Measurements from ENCODE around the gene AGGF1.
"Not testable (repeated sequence)": the region's sequence is repeated elsewhere in the genome, so short reads cannot be mapped to it uniquely, and the experiment has no call there.

AGGF1 gene

DNA sequence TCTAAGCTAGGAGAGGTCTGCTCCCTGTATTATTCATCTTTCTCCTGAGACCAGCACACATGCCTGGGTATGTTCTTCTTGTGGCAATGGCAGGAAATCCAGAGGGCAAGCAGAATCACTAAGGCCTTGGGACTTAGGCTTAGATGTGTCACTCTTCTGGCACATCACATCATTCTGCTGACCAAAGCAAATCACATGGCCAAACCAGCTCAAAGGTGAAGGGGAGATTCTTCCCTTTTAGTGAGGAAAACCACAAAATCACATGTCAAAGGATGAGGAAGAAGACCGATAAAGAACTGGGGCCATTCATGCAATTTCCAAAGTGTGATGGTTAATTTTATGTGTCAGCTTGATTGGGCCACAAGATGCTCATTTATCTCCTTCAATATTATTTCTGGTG is 5.7 kb upstream of the AGGF1 start:
- DNase-seq, result no peak

GRCh38 chr5:77028631-77029375 is 1.4 kb upstream of the AGGF1 start:
- DNase-seq, result no peak

- DNase-seq, result no peak
These were observed 773 bp upstream of the AGGF1 start for GRCh38 chr5:77029376-77029885.

- no peak for DNase-seq
These were observed 1.7 kb downstream of the AGGF1 start for GRCh38 chr5:77031891-77032290.

- DNase-seq, result no peak
These were observed 2.4 kb downstream of the AGGF1 start for GRCh38 chr5:77032635-77033034.

- no peak for DNase-seq
These were observed 3.1 kb downstream of the AGGF1 start for GRCh38 chr5:77033338-77033737.

GRCh38 chr5:77035950-77036349 is 5.7 kb downstream of the AGGF1 start:
- DNase-seq, result no peak

DNA sequence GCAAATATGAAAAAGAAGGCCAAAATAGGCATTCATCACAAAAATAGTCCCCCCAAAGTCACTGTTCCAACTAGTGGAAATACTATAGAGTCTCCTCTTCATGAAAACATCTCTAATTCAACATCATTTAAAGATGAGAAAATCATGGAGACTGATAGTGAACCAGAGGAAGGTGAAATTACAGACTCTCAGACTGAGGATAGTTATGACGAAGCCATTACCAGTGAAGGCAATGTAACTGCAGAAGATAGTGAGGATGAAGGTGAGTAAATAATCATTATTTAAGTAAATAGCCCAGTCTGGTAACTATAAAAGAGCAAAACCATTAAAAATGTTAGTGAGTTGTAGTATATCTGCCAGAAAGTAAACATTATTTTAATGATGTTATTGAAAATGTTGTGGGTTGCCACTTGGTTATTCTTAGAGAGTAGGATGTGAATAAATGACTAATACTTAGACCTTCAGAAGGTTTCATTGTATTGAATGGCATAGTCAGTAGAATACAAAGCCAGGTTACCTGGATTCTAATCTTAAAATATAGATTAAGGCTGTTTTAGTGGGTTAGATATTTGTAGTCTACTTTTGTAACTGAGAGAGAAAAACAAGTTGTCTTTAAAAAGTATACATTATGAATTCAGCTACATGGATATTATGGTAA is 16.3 kb downstream of the AGGF1 start:
- DNase-seq, result no peak

- DNase-seq, result no peak
These were observed 33.8 kb downstream of the AGGF1 start for GRCh38 chr5:77064040-77064439.

DNA sequence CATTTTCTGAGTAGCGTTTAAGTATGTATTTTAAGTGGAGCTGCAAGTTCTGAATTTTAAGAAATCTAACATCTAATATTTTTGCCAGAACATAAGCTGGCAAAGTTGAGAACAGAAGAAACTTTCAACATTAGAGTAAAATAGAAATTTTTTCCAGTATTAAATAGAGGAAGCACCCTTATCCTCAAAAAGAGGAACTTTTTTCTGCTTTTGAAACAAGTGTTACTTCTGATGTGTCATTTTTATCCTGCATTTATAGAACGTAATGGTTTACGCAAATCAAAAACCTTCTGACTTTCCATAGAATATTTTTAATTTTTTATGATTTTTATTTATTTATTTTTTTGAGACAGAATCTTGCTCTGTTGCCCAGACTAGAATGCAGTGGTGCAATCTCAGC is 35.1 kb downstream of the AGGF1 start:
- no peak for DNase-seq

- no peak for DNase-seq
These were observed 36.0 kb downstream of the AGGF1 start for GRCh38 chr5:77066184-77066583.

DNA sequence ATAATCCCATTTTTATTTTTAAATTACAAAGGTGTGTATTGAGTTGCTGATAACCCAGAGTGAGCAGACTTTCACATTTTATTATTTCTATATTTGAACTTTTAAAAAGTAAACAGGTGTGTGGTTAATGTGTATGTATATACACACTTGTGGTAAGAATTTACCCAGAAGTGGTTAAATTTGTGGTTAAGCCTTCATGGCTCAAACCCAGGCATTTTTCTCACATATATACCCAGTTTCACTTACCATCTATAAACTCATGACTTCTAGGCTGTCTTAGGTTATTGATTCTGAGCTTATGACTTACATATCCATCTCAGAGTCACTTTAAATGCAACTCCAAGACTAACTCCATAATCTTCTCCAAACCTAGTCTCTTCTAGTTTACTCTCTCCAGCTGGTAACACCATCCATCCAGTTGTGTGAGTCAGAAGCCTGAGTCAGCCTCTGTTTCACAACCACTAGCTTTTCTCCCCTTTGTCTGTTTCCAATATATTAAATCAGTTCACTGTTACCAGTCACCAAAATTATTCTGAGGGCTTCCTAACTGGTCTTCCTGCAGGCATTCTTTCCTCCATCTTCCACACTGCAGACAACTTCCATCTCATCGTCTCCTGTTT is 36.7 kb downstream of the AGGF1 start:
- peak; percentile 83 for DNase-seq

DNA sequence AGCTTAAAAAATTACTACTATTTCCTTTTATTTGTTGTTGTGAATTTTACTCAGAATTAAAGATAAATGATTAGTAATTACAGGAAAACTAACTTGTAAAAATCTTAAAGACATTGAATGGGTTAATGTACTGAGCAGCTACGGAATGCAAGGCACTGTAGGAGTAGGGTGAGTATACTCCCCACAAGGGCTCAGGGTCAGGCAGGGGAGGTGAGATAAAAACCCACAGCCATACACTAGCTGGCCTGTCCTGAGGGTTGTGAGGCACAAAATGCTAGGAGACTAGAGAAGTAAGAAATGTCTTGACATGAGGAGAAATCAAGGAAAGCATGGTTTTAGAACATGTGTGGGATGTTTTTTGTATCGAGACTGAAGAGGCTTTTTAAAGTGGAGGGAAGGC is 43.5 kb downstream of the AGGF1 start:
- peak; percentile 4 for DNase-seq

DNA sequence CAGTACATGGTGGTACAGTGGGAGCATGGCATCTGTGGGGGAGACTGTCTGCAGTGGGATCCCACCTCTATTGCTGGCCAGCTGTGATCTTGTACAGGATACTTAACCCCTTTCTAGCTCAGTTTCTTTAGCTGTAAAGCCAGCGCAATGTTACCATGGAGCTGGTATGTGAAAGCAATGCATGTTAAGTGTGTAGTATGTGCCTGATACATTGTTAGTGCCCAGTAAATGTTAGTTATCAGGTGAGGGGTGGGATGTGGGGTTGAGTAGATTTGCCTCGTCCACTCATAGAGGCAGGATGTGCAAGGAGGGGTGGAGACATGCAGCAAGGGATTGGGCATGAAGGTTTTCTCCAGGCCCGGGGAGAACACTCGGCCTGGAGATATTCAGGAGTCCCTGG is 44.5 kb downstream of the AGGF1 start:
- DNase-seq, result no peak

DNA sequence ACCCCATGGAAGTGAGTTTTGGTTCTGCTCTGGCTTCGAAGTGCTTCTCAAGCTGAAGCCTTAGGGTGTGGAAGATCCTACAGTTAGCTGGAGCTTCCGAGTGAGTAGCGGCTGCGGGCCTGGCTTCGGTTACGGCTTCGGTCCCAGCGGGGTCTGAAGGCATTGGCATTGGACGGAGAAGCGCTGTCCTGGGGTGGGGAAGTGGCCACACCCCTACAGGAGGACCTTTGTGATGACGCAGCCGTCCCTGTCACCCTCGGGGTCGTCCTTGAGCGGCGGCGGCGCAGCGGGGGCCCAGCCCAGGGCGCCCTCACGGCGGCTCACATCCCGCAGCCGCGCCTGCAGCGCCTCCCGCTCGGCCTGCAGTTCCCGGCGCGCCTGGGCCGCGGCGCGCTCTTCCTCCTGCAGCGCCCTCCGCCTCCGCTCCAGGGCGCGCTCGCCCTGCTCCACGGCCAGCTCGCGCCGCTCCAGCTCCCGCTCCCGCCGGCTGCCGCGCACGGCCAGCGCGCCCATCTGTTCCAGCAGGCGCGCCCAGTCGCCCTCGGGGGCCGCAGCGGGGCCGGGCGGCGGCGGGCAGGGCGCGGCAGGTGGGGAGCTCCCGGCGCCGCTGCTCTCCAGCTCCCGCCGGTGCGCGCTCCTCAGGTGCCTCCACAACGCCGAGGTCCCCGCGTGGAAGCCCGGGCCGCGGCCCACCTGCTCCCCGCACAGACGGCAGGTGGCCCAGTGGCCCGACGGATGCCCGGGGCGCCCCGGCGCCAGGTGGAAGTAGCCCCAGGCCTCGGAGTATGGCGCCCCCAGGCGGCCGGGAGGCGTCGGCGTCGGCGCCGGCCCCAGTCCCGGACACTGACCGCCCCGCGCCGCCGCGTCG is 47.0 kb downstream of the AGGF1 start:
- DNase-seq, result peak; percentile 40

DNA sequence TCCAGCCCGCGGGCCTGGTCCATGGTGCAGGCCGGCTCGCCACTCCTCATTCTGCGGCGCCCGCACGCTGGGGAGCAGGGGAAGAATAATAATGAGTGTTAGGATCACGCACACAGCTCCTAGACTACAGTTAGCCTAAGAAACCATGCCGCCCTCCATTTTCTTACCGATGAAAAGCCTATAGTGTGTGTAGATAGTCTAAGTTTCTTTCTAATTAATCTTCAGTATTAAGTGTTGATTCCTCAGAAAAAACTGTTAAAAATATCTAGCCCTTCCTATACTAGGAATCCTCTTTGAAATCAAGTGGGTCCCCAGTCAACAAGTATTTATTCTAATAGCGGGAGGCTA is 47.6 kb downstream of the AGGF1 start:
- no peak for DNase-seq

DNA sequence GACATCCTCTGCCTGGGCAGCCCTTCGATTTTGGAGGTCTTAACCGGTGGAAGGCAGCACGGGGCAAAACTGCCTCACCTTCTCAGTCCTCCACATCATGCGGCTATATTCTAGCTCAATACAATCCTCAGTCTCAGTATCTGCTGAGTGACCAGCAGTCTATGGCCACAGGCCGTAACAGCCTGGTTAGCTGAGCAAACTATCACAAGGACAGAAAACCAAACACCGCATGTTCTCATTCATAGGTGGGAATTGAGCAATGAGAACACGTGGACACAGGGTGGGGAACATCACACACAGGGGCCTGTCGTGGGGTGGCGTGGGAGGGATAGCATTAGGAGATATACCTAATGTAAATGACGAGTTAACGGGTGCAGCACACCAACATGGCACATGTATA is 50.3 kb downstream of the AGGF1 start:
- not testable (repeated sequence) for DNase-seq

- DNase-seq, result no peak
These were observed 50.7 kb downstream of the AGGF1 start for GRCh38 chr5:77080905-77081304.

DNA sequence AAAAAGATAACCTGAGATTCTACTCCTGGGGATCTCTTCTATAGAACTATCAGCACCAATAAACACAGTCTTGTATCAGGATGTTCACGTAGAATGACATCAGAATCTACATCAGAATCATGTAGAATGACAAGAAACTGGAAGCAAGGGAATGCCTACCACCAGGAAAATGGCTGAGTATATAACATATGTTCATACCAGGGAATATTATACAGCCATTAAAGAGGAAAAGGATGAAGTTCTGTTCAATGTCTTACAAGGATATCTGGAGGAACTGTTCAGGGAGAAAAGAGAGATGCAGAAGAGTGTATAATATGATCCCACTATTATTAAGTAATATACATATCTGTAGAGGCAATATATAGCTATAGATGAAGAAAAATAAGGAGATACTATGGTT is 52.1 kb downstream of the AGGF1 start:
- no peak for DNase-seq

- no peak for DNase-seq
These were observed 52.9 kb downstream of the AGGF1 start for GRCh38 chr5:77083088-77083487.

DNA sequence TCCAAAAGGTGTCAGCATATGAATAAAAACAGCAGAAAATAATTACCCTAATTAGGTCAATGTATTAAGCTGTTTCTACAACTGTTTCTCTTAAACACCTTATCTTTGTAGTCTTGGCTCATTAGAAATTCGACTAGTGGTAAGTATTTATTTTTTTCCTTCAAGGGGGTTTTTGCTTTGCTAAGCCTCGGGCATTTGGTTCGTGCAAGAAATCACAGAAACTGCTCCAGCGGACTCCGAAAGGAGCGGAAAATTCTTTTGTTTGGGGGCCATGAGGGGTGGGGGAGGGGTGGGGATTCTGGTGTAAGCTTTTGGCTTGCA is 56.1 kb downstream of the AGGF1 start:
- no peak for DNase-seq

GRCh38 chr5:77086689-77087483 is 56.7 kb downstream of the AGGF1 start, which contains the start of gene ZBED3:
Gene ZBED3 (minus strand): TSS chr5:77087285. CDS start chr5:77077878, 9,407 bp downstream.
- peak; percentile 83 for DNase-seq

Measured in fibroblast of upper back skin (primary cell).